Measurements from ENCODE around the gene NOP9.

Gene NOP9

GRCh38 chr14:24255438-24255837, 44.2 kb upstream of the NOP9 start:
- TF ChIP-seq CTCF (IDR thresholded peaks at IDR 0.05), result no peak

- TF ChIP-seq CTCF (IDR thresholded peaks at IDR 0.05), result no peak
Measured at GRCh38 chr14:24255931-24256711, 43.5 kb upstream of the NOP9 start.

GRCh38 chr14:24256960-24257359, 42.7 kb upstream of the NOP9 start:
- TF ChIP-seq CTCF (IDR thresholded peaks at IDR 0.05), result no peak

GRCh38 chr14:24258119-24258518, 41.5 kb upstream of the NOP9 start:
- TF ChIP-seq CTCF (IDR thresholded peaks at IDR 0.05), result no peak

GRCh38 chr14:24258548-24259265, 40.9 kb upstream of the NOP9 start:
- TF ChIP-seq CTCF (IDR thresholded peaks at IDR 0.05), result no peak

- no peak for TF ChIP-seq CTCF (IDR thresholded peaks at IDR 0.05)
Measured at GRCh38 chr14:24259282-24260025, 40.2 kb upstream of the NOP9 start.

GRCh38 chr14:24260026-24260779, 39.4 kb upstream of the NOP9 start:
- TF ChIP-seq CTCF (IDR thresholded peaks at IDR 0.05), result no peak

Measured in LNCAP (cell line).